Raji (cell line): ENCODE results near the gene CD2BP2.

Experiments used
- POLR2A ChIP-seq: IDR thresholded peaks from 2 replicates; pipeline ENCODE4 v1.6.1; 2011; ENCODE audit warnings: low read depth, low read length, control low read depth; ENCODE audit not compliant: insufficient read depth

Gene CD2BP2

DNA sequence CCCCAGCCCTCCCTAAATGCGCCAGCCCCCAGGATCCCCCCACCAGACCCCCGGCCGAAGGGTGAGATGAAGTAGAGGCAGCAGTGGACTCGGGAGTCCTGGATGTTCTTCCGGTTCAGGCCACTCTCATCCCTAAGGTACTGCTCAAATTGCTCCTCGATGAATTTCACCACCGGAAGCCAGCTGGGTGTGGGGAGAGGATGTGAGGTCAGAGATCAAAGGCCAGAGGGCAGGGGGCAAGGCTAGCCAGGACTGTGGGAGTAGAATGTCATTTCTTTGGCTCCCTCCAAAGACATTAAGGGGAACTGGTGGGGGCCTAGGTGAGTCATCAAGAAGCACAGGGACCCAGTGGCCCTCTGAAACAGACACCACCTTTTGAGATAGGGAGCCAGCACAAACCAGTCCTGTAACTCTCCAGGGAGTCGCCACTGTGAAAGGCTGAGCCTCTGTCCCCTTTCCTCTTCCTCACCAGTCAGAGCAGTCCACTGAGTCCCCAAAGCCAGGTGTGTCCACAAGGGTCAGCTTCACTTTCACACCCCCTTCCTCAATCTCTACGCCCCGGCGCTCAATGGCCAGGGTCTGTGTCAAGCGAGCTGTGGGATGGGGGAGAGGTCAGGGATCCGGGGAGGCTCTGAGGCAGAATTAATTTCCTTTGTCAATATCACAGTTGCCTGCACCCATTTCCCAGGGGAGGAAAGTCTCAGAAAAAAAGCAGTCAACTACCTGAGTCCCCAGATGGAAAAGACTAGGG lies 26.4 kb upstream of the CD2BP2 start:
- no peak; the same call in 1 of the 2 replicates for TF ChIP-seq POLR2A

DNA sequence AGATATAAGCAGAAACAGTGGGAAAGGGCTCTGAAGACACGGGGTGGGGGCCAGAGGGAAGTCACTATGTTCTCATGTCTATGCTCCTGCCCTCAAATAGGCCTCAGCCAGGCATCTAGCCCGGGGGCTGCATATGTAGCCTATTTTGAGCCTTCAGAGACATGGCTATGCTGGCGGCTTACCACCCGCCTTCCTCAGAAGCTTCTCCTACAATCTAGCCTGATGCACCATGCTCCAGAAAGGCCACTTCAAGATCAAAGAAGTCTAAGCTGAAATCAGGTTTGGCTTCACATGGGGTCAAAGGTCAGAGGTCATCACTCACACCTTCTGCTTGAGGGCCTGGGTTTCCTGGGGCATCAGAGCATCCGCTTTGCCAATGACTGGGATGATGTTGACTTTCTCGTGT lies 25.7 kb upstream of the CD2BP2 start:
- TF ChIP-seq POLR2A = no peak; the same call in 1 of the 2 replicates

DNA sequence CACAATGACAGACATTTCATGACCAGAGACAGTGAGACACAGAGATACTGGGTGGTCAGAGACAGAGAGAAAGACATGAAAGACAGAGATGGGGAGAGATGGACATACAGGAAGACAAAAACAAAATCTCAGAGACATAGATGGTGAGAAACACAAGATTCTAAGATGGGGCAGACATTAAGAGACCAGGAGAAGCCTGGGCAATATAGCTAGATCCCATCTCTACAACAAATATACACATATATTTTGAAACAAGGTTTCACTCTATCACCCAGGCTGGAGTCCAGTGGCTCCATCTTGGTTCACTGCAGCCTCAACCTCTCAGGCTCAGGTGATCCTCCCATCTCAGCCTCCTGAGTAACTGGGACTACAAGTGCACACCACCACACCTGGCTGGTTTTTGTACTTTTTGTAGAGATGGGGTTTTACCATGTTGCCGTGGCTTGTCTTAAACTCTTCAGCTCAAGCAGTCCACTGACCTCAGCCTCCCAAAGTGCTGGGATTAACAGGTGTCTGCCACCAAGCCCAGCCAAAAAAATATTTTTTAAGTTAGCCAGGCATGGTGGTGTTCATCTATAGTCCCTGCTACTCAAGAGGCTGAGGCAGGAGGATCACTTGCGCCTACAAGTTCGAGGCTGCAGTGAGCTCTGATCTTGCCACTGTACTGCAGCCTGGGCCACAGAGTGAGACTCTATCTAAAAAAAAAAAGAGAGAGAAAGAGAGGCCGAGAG lies 25.1 kb upstream of the CD2BP2 start:
- TF ChIP-seq POLR2A = peak; percentile 14; the same call in 1 of the 2 replicates

DNA sequence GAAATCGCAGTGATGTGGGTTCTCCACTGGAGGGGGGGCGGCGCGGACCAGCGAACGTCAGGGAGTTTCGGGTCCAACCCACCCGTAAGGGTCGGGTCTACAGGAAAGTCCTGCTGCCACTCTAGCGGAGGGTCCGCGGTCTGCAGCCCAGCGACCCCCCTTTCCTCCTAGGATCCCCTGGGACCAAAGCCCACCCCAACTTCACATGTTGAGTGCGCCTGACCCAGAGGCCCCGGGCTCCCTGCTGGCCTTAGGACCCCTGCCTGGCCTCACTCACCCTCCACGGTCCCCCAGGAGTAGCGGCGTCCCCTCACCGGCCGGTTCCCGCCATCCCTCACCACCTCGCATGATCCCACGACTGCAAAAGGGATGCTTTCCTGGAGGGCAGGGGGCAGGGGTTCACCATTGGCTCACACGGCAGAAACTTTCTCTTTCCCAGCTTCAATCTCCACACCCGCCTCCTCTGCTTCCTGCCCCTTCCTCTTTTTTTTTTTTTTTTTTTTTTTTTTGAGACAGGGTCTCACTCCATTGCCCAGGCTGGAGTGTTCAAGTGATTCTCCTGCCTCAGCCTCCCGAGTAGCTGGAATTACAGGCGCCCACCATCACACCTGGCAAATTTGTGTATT lies 24.2 kb upstream of the CD2BP2 start:
- no peak for TF ChIP-seq POLR2A

DNA sequence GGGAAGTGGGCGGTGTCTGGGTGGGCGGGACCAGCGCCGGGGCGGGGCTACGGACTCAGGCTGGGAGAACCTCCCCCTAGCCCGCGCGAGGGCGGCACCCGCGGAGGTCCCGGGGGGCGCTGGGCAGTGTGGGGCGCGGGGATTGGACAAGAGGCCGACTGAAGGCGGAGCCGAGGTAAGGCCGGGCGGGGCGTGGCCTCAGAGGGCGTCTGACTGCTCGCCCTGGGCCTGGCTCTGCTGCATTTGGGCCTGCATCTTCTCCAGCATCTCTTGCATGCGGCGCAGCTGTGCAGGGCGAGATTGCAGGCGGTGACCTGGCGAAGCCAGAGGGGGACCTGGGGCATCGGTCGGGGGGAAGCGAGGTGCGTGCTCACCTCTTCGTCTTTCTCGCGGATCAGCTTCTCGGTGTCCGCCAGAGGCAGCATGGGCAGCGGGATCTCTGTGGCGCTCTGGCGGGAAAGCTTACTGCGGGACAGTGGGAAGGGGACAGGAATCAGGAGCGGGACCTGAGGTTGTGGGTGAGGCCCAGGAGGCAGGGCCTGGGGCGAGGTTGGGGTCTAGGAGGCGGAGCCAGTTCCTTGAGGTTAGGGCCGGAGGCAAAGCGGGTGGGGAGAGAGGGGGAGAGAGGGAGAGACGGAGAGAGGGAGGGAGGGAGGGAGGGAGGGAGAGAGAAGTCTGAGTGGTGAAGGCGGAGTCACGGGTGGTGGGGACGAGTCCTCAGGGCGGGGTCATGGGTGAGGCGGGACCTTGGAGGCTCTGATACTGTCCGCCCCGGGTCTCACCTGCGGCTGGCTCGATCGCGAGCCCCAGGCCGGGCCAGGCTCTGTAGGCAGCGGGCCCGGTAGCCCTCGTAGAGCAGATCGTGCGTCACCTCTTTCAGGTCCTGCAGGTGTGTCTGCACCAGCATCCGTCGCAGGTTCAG lies 23.4 kb upstream of the CD2BP2 start:
- TF ChIP-seq POLR2A = peak; percentile 94

DNA sequence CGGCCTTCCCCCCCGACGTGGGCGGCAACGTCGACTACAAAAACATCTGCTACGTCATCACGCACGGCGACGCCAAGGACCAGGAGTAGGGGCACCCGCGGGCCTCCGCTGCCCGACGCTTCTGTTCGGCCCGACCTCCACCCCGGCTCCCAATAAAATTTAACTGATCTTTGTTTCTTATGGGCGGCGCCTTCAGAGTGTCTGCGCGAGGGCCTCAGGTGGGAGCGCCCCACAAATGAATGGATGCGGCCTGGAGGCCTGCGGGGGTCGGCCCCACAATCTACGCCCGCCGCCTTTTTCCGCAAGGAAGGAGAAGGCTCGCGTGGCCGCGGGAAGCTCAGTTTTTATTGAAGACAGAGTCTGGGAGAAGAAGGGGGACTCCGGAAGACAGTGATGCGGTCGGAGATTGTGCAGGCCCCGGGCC lies 22.7 kb upstream of the CD2BP2 start:
- peak; percentile 24 for TF ChIP-seq POLR2A

DNA sequence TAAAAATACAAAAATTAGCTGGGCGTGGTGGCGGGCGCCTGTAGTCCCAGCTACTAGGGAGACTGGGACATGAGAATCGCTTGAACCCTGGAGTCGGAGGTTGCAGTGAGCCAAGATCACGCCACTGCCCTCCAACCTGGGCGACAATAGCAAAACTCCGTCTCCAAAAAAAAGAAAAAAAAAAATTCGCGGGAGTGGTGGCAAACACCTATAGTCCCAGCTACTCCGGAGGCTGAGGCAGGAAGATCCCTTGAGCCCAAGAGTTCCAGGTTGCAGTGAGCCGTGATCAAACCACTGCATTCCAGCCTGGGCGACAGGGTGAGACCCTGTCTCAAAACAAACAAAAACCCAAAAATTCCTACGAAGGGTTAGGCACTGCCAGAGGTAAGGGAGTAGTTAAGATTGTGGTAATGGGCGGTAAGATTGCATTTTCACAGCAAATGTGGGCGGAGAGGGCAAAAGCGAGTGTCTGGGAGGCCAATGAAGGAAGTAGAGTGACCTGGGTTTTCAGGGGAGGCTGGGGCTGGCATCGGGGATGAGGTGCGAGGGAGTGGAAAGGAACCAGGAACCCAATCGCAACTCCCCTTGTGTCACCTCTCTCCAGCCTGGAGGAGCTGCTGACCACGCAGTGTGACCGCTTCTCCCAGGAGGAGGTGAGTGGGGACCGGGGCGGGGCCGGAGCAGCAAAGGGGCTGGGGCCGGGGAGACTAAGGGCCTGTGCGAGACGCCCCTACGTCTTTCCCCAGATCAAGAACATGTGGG lies 22.1 kb upstream of the CD2BP2 start:
- TF ChIP-seq POLR2A = peak; percentile 54; the same call in 1 of the 2 replicates

DNA sequence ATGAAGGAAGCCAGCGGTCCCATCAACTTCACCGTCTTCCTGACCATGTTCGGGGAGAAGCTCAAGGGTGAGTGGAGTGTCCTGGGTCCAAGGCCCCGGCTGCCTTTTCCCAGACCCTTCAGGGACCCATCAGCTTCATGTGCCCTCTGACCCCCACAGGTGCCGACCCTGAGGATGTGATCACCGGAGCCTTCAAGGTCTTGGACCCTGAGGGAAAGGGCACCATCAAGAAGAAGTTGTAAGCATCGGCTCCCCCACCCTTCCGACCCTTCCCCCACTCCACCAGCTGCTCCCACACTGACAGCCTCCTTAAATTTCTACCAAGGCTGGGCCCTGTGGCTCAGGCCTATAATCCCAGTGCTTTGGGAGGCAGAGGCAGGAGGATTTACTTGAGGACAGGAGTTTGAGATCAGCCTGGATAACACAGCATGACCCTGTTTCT lies 21.4 kb upstream of the CD2BP2 start:
- 0 out of 2 replicates have a peak, but pooled peaks have one; percentile 10 for TF ChIP-seq POLR2A

DNA sequence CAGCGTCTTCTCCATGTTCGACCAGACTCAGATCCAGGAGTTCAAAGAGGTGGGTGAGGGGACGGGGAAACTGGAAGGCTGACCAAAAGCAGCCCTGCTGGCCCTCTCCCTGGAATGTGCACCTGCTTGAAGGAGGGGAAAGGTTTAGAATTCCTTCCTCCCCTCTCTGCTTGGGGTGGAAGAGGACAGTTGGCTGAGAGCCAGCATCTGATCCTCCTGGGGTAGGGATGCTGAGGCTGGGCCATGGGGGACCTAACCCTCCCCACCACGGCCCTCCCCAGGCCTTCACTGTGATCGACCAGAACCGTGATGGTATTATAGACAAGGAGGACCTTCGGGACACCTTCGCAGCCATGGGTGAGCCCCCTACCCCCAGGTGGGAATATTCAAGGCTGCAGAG lies 20.8 kb upstream of the CD2BP2 start:
- TF ChIP-seq POLR2A = 0 out of 2 replicates have a peak, but pooled peaks have one; percentile 10

DNA sequence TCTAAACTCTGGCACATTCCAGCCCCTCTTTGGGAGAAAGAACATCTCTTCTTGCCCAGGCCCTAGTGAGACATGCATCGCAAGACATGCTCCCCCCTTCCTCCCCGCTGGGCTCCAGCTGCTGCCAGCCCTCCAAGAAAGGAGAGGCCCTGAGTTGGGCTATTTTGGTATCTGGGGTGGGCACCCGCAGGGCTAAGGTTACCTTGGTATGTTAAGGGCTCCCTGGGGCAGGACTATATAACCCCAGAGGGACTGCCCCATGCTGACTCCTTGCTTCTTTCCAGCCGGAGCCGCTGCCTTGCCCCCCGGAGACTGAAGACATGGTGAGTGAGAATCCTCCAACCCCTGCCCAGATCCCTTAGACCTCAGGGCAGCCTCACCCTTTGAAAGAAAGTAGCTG lies 19.4 kb upstream of the CD2BP2 start, which contains the start of gene MYL11:
TSS of gene MYL11 (plus strand) at position 265 of the 400 bp plus-strand sequence. CDS start at position 321, 56 bp downstream.
- no peak for TF ChIP-seq POLR2A

DNA sequence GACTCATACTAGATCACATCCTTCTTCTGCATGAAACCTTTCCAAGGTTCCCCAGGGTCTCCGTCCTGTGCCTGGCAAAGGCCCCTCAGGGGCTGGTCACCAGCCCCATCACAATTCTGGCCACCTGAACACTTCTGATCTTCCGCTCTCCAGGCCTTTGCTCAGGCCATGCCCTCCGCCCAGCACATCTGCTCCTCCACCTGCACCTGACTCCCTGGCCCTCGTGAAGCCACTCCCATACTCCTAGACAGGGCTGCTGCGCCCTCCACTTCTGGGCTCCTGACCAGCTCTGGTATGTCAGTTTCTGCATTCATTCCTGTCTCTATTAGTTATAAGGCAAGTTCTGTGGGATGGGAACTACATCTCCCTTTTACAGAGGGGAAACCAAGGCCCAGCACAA lies 17.6 kb upstream of the CD2BP2 start:
- TF ChIP-seq POLR2A = no peak

DNA sequence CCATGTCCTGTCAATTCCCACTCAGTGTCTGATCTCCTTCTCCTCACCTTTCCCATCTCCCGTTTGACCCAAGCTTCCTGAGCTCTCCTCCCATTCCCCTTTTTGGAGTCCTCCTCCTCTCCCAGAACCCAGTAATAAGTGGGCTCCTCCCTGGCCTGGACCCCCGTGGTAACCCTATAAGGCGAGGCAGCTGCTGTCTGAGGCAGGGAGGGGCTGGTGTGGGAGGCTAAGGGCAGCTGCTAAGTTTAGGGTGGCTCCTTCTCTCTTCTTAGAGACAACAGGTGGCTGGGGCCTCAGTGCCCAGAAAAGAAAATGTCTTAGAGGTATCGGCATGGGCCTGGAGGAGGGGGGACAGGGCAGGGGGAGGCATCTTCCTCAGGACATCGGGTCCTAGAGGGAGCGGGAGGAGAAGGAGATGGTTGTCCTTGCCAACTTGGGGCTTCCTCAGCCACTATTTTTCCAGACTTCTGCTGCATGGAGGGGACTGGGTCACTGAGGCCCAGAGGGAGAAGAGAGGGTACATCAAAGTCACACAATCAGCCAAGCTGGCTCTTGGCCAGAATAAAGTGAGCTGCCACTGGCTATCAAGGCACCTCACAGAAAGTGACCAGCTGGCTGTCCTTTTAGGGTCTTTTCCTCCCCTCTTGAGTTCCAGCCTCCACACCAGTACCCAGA lies 17.1 kb upstream of the CD2BP2 start:
- TF ChIP-seq POLR2A = no peak

DNA sequence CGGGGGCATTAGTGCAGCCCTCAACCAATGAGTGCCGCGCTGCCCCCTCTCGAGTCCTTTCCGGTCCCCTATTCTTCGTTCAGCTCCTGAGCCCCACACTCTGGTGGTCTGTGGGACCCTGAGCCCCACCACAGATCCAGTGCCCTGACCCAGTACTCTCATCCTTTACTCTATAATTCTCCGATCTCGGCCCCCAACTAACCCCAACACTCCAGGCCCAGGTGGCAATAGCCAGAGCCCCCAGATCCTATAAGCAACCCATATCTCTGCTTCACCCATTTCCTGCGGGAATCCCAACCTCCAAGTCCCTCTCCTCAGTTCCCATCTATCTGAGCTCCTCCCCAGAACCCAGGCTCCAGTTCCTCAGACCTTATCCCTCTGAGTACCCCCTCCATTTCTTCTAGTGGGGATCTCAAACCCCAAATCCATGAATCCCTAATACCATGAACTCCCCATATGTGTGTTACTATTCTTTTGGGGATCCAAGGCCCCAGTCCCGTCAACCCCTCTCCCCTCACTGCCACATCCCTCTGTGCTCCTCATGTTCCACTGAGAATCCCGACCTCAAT lies 16.2 kb upstream of the CD2BP2 start:
- peak; percentile 78 for TF ChIP-seq POLR2A
